Measurements from ENCODE around the gene BASP1.

GRCh38 chr5:17288570-17288969, 71.1 kb downstream of the BASP1 start:
- TF ChIP-seq CTCF (IDR thresholded peaks at IDR 0.05; ENCODE audit: insufficient read depth, low read length): no peak
- no peak for TF ChIP-seq POLR2AphosphoS5 (IDR thresholded peaks at IDR 0.05; ENCODE audit: low read depth)
- no peak for TF ChIP-seq GABPA (IDR thresholded peaks at IDR 0.05; ENCODE audit: low read depth)
